Subcutaneous preadipocyte (primary cell): ENCODE measurements around the gene CNPY3. TPM values are rescaled to one million over a fixed set of nuclear protein-coding genes. Genes with fewer than 3 reads are reported as not detected.

ENCODE experiments used
- total RNA-seq: library from RNA; depleted of rRNA; stranded (reverse); fragments of >200 nt; gene quantifications from 2 replicates; pipeline ENCODE4 v1.2.3, GENCODE V29; 2012

The CNPY3 gene
- total RNA-seq, result 18.4 and 19.7 TPM in 2 replicates

GRCh38 chr6:42928986-42929820 is at the start of gene CNPY3:
TSS of gene CNPY3 (plus strand) at chr6:42929480. CDS start at chr6:42929571, 91 bp downstream.

DNA sequence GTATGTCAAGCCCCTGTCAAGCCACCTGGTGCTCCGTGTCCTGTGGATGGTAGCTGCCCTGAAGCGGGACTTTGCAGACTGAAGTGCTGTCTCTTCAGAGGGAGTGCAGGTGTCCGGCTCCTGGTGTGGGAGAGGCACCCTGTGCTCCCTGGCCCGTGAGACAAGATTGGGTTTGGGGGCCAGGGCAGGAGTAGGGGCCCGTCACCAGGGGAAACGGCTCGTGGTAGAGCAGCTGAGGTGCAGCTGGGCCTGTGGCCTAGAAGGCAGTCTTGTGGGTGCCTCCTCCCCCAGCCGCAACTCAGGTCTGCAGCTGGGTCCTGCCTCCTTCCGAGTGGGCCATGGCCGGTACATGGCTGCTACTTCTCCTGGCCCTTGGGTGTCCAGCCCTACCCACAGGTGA is 13.5 kb upstream of the CNPY3 start, which contains the start of gene PTCRA:
TSS of gene PTCRA (plus strand) at position 322 of the 400 bp plus-strand sequence. CDS start at position 339, 17 bp downstream.

GRCh38 chr6:42960243-42961019 is 31.2 kb downstream of the CNPY3 start, which contains the start of gene GNMT:
TSS of gene GNMT (plus strand) at chr6:42960754. CDS start at chr6:42960768, 14 bp downstream.

GRCh38 chr6:42978839-42979522 is 49.7 kb downstream of the CNPY3 start, which contains the start of gene PEX6:
TSS of gene PEX6 (minus strand) at chr6:42979181. CDS start at chr6:42979150, 31 bp downstream.

GRCh38 chr6:42984001-42984923 is 55.0 kb downstream of the CNPY3 start, which contains the start of gene PPP2R5D:
TSS of gene PPP2R5D (plus strand) at chr6:42984570. CDS start at chr6:42984678, 108 bp downstream.

Other genes with a start within 250 kb of the CNPY3 start
- gene PRPH2, start 206.9 kb upstream of the CNPY3 start, total RNA-seq, result 0.73 and 0.78 TPM in 2 replicates
- 26.6 and 29.8 TPM in 2 replicates for gene TBCC, start 183.4 kb upstream of the CNPY3 start, total RNA-seq
- 5.9 and 6.5 TPM in 2 replicates for gene BICRAL, start 147.4 kb upstream of the CNPY3 start, total RNA-seq
- 126 and 158 TPM in 2 replicates for gene RPL7L1, start 49.9 kb upstream of the CNPY3 start, total RNA-seq
- gene PTCRA, start 13.4 kb upstream of the CNPY3 start, total RNA-seq, result not detected in 2 replicates
- not detected in 2 replicates for gene GNMT, start 31.3 kb downstream of the CNPY3 start, total RNA-seq
- gene PEX6, start 49.7 kb downstream of the CNPY3 start, total RNA-seq, result 10.0 and 24.3 TPM in 2 replicates
- 55.7 and 56.6 TPM in 2 replicates for gene PPP2R5D, start 55.1 kb downstream of the CNPY3 start, total RNA-seq
- 41.2 and 45.6 TPM in 2 replicates for gene MEA1, start 84.5 kb downstream of the CNPY3 start, total RNA-seq
- gene KLHDC3, start 84.8 kb downstream of the CNPY3 start, total RNA-seq, result 69.8 and 75.9 TPM in 2 replicates
- 84.9 and 108 TPM in 2 replicates for gene RRP36, start 92.1 kb downstream of the CNPY3 start, total RNA-seq
- 34.2 and 38.9 TPM in 2 replicates for gene CUL7, start 124.4 kb downstream of the CNPY3 start, total RNA-seq
- gene MRPL2, start 130.0 kb downstream of the CNPY3 start, total RNA-seq, result 26.6 and 30.9 TPM in 2 replicates
- 8.2 and 8.8 TPM in 2 replicates for gene KLC4, start 130.2 kb downstream of the CNPY3 start, total RNA-seq
- gene PTK7, start 146.8 kb downstream of the CNPY3 start, total RNA-seq, result 30.3 and 33.8 TPM in 2 replicates
- gene SRF, start 241.8 kb downstream of the CNPY3 start, total RNA-seq, result 13.6 and 27.0 TPM in 2 replicates